Choroid plexus epithelial cell (primary cell): ENCODE measurements around the gene CREB3L2.

Experiments
- DNase-seq: peaks from one replicate; pipeline ENCODE4 v3.0.0-alpha.2; 2010; ENCODE audit warnings: low read depth
- H3K4me3 ChIP-seq: 2 replicates; pipeline ENCODE4 v1.5.1; 2011; ENCODE audit warnings: low read depth, mild to moderate bottlenecking, control low read depth, low read length, moderate library complexity
- CTCF ChIP-seq: conservative IDR thresholded peaks from 2 replicates; pipeline ENCODE4 v1.5.1; 2011; ENCODE audit warnings: low read depth, mild to moderate bottlenecking, control low read depth, inconsistent platforms, low read length, moderate library complexity

CREB3L2 gene

GRCh38 chr7:137943132-137943551 is 58.7 kb downstream of the CREB3L2 start:
- peak; percentile 99 for DNase-seq
- no peak for TF ChIP-seq CTCF
- no peak overlapping the region for H3K4me3 ChIP-seq

- TF ChIP-seq CTCF = no peak
- peak; percentile 70 for DNase-seq
- H3K4me3 ChIP-seq = no peak overlapping the region
Observed at GRCh38 chr7:137942484-137943115, 59.3 kb downstream of the CREB3L2 start.

GRCh38 chr7:137940656-137941518 is 61.0 kb downstream of the CREB3L2 start:
- TF ChIP-seq CTCF = peak; percentile 14
- peak; percentile 93 for DNase-seq

GRCh38 chr7:137940218-137940617 is 61.7 kb downstream of the CREB3L2 start:
- no peak for DNase-seq
- H3K4me3 ChIP-seq = no peak overlapping the region
- TF ChIP-seq CTCF = no peak

More at GRCh38 chr7:137940656-137941518, 61.0 kb downstream of the CREB3L2 start:
- H3K4me3 ChIP-seq = no peak overlapping the region

GRCh38 chr7:137937202-137937560 is 64.7 kb downstream of the CREB3L2 start:
- DNase-seq = peak; percentile 31
- TF ChIP-seq CTCF = no peak
- H3K4me3 ChIP-seq = no peak overlapping the region

GRCh38 chr7:137936509-137937201 is 65.2 kb downstream of the CREB3L2 start:
- no peak for TF ChIP-seq CTCF
- H3K4me3 ChIP-seq = no peak overlapping the region
- DNase-seq = no peak
